Measurements from ENCODE around the gene PTRH1.

GRCh38 chr9:127761061-127761460 lies 45.6 kb upstream of the PTRH1 start:
- TF ChIP-seq CTCF (IDR thresholded peaks at IDR 0.05), result no peak
- no peak for TF ChIP-seq POLR2A (IDR thresholded peaks at IDR 0.05)

Data from body of pancreas (tissue), 4 donors.